HG03521 (cell line): ENCODE data around the gene ITGA1.

Source experiments
- ATAC-seq: cut with Tn5 transposase; IDR thresholded peaks from one replicate; pipeline ENCODE4 v1.9.1; 2021; ENCODE audit warnings: mild to moderate bottlenecking, moderate library complexity; ENCODE audit not compliant: unreplicated experiment

ITGA1 gene

GRCh38 chr5:52989781-52990527 is 202.2 kb downstream of the ITGA1 start:
- ATAC-seq = peak; percentile 15

- ATAC-seq = no peak
These were observed 202.8 kb downstream of the ITGA1 start for GRCh38 chr5:52990528-52990925.

- ATAC-seq = no peak
These were observed 205.7 kb downstream of the ITGA1 start for GRCh38 chr5:52993367-52993766.

GRCh38 chr5:52994266-52994665 is 206.6 kb downstream of the ITGA1 start:
- ATAC-seq = no peak

GRCh38 chr5:52995095-52995494 is 207.4 kb downstream of the ITGA1 start:
- no peak for ATAC-seq

- no peak for ATAC-seq
These were observed 208.2 kb downstream of the ITGA1 start for GRCh38 chr5:52995914-52996313.

- no peak for ATAC-seq
These were observed 209.3 kb downstream of the ITGA1 start for GRCh38 chr5:52996979-52997378.

GRCh38 chr5:52997424-52997823 is 209.7 kb downstream of the ITGA1 start:
- no peak for ATAC-seq

GRCh38 chr5:52998552-52999313 is 211.0 kb downstream of the ITGA1 start:
- no peak for ATAC-seq

- ATAC-seq = peak; percentile 42
These were observed 211.7 kb downstream of the ITGA1 start for GRCh38 chr5:52999344-52999949.

GRCh38 chr5:53001541-53001940 is 213.8 kb downstream of the ITGA1 start:
- ATAC-seq = no peak

- ATAC-seq = no peak
These were observed 214.8 kb downstream of the ITGA1 start for GRCh38 chr5:53002491-53002890.

GRCh38 chr5:53003144-53003543 is 215.4 kb downstream of the ITGA1 start:
- ATAC-seq = no peak

- no peak for ATAC-seq
These were observed 219.5 kb downstream of the ITGA1 start for GRCh38 chr5:53006911-53007890.

- peak; percentile 93 for ATAC-seq
These were observed 221.0 kb downstream of the ITGA1 start for GRCh38 chr5:53008751-53009150.
